PC-3 (cell line): ENCODE measurements around the gene PKNOX2. TPM values are rescaled to one million over a fixed set of nuclear protein-coding genes. Genes with fewer than 3 reads are reported as not detected.

ENCODE experiments used
- ATAC-seq: fragments of 200-7000 bp; cut with Tn5 transposase; 2 replicates; pipeline ENCODE4 v1.9.1; 2020; ENCODE audit warnings: mild to moderate bottlenecking, moderate library complexity
- BruUV-seq: library from RNA; stranded (reverse); fragments of 400-500 nt; replicated peaks from 2 replicates; lab custom pipeline; 2021; lab: Mats Ljungman, UMichigan
- CTCF ChIA-PET: fragments of 300-600 bp; sonication (Branson Sonifier 250); formaldehyde crosslinking; loops from one replicate; lab custom pipeline; 2022; ENCODE audit warnings: antibody characterized with exemption; lab: Charles Lee
- POLR2A ChIA-PET: fragments of 300-600 bp; sonication (Branson Sonifier 250); formaldehyde crosslinking; loops from one replicate; lab custom pipeline; 2022; ENCODE audit warnings: antibody characterized with exemption; ENCODE audit not compliant: unreplicated experiment; lab: Charles Lee
- DNase-seq: peaks from one replicate; pipeline ENCODE4 v3.0.0-alpha.2; 2015
- H2AFZ ChIP-seq: fragments of 300-600 bp; sonication (generic); 2 replicates; pipeline ENCODE4 v1.6.0; 2016; ENCODE audit warnings: antibody characterized with exemption, low read length
- H3F3A ChIP-seq: fragments of 300-600 bp; sonication (generic); one replicate; pipeline ENCODE4 v1.6.0; 2017; ENCODE audit warnings: antibody characterized with exemption, low read length, control low read depth, mild to moderate bottlenecking; ENCODE audit not compliant: unreplicated experiment
- H3K27ac ChIP-seq: fragments of 300-600 bp; sonication (generic); 2 replicates; pipeline ENCODE4 v1.5.1; 2016; ENCODE audit warnings: mild to moderate bottlenecking, low read length
- H3K27me3 ChIP-seq: fragments of 300-600 bp; sonication (generic); 2 replicates; pipeline ENCODE4 v1.6.1; 2016; ENCODE audit warnings: low read length, mixed read lengths
- H3K36me3 ChIP-seq: fragments of 300-600 bp; sonication (generic); 2 replicates; pipeline ENCODE4 v1.6.1; 2016; ENCODE audit warnings: low read depth, mixed run types, low read length, mixed read lengths
- H3K4me1 ChIP-seq: fragments of 300-600 bp; sonication (generic); 2 replicates; pipeline ENCODE4 v1.5.1; 2016; ENCODE audit warnings: low read length; ENCODE audit not compliant: insufficient read depth
- H3K4me2 ChIP-seq: fragments of 300-600 bp; sonication (generic); 2 replicates; pipeline ENCODE4 v1.6.0; 2016; ENCODE audit warnings: low read length
- H3K4me3 ChIP-seq: fragments of 300-600 bp; sonication (generic); 2 replicates; pipeline ENCODE4 v1.5.1; 2016; ENCODE audit warnings: mild to moderate bottlenecking, low read length, mixed read lengths
- H3K79me2 ChIP-seq: fragments of 300-600 bp; sonication (generic); 2 replicates; pipeline ENCODE4 v1.6.1; 2017; ENCODE audit warnings: low read length, mixed read lengths
- H3K9ac ChIP-seq: fragments of 300-600 bp; sonication (generic); 2 replicates; pipeline ENCODE4 v1.6.0; 2016; ENCODE audit warnings: mild to moderate bottlenecking, low read length
- H3K9me2 ChIP-seq: fragments of 300-600 bp; sonication (generic); replicated peaks from 2 replicates; pipeline ENCODE4 v1.6.1; 2016; ENCODE audit warnings: mixed run types, low read length, mixed read lengths
- H3K9me3 ChIP-seq: fragments of 300-600 bp; sonication (generic); 2 replicates; pipeline ENCODE4 v1.6.1; 2016; ENCODE audit warnings: low read length, mixed read lengths
- H4K20me1 ChIP-seq: fragments of 300-600 bp; sonication (generic); 2 replicates; pipeline ENCODE4 v1.6.1; 2016; ENCODE audit warnings: low read length, mixed read lengths
- EZH2 ChIP-seq: fragments of 300-600 bp; sonication (generic); IDR thresholded peaks from one replicate; pipeline ENCODE4 v1.6.1; 2017; ENCODE audit warnings: antibody characterized with exemption, mild to moderate bottlenecking, low read length; ENCODE audit not compliant: unreplicated experiment
- EZH2phosphoT487 ChIP-seq: fragments of 300-600 bp; sonication (generic); IDR thresholded peaks from 2 replicates; pipeline ENCODE4 v1.6.1; 2018; ENCODE audit warnings: mild to moderate bottlenecking, antibody characterized with exemption, low read length, borderline replicate concordance
- intact Hi-C: fragments of 100-400 bp; cut with micrococcal nuclease; formaldehyde crosslinking; loops from 2 replicates; pipeline ENCODE4 v1.9.0; 2023
- total RNA-seq: library from RNA; depleted of rRNA; stranded (reverse); fragments of >200 nt; gene quantifications from 2 replicates; pipeline ENCODE4 v1.2.3, GENCODE V29; 2014
- TF ChIP-seq, protein P1 (sequence below): fragments of 300-600 bp; sonication (generic); conservative IDR thresholded peaks from 2 replicates; pipeline ENCODE4 v1.5.1; 2017; ENCODE audit warnings: antibody characterized with exemption, low read depth, mild to moderate bottlenecking, low read length

PKNOX2 gene
- total RNA-seq, 1 experiment from 2014 or later, result not detected

DNA sequence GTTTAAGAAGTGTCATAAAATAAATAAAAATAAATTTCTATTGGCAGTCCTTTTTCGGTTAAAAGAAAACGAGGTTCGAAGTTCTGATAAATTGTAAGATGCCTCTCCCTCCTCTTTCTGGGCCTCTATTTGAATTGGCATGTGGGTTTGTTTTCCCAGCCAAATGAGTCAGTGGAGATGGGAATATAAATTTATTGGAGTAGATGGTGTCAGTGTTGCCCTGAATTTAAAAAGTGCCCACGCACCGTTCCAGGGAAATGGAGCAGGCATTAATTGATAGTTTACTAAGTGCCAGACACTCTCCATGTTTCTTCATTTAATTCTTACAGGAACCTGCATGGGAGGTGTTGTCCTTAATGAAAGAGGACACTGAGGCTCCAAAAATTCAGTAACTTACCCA lies 212.3 kb downstream of the PKNOX2 start:
- ChIA-PET CTCF (no interaction called here), POLR2A (no interaction called here)
- peak; percentile 48 for DNase-seq
- Histone ChIP-seq H3K36me3 (no peaks in the 10 kb centered on the region), H3K4me1 (no peaks in the 10 kb centered on the region), H3K9me3 (no peaks in the 10 kb centered on the region), H3K9ac (no peak overlapping the region), H3K4me3 (no peak overlapping the region), H4K20me1 (no peaks in the 10 kb centered on the region), H3K4me2 (no peak overlapping the region), H3F3A (no peaks in the 10 kb centered on the region), H3K79me2 (no peaks in the 10 kb centered on the region), H3K27ac (no peak overlapping the region), H3K9me2 (no peaks in the 10 kb centered on the region), H3K27me3 (peaks cover 97% of the 10 kb centered on the region), H2AFZ (no peak overlapping the region)
- intact Hi-C loops, result no loop called here
- TF ChIP-seq, protein P1, sequence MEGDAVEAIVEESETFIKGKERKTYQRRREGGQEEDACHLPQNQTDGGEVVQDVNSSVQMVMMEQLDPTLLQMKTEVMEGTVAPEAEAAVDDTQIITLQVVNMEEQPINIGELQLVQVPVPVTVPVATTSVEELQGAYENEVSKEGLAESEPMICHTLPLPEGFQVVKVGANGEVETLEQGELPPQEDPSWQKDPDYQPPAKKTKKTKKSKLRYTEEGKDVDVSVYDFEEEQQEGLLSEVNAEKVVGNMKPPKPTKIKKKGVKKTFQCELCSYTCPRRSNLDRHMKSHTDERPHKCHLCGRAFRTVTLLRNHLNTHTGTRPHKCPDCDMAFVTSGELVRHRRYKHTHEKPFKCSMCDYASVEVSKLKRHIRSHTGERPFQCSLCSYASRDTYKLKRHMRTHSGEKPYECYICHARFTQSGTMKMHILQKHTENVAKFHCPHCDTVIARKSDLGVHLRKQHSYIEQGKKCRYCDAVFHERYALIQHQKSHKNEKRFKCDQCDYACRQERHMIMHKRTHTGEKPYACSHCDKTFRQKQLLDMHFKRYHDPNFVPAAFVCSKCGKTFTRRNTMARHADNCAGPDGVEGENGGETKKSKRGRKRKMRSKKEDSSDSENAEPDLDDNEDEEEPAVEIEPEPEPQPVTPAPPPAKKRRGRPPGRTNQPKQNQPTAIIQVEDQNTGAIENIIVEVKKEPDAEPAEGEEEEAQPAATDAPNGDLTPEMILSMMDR, result no peak
- TF ChIP-seq EZH2phosphoT487 (no peak), EZH2 (no peak)
- peak; percentile 63 for ATAC-seq
- no TSS peak for BruUV-seq

DNA sequence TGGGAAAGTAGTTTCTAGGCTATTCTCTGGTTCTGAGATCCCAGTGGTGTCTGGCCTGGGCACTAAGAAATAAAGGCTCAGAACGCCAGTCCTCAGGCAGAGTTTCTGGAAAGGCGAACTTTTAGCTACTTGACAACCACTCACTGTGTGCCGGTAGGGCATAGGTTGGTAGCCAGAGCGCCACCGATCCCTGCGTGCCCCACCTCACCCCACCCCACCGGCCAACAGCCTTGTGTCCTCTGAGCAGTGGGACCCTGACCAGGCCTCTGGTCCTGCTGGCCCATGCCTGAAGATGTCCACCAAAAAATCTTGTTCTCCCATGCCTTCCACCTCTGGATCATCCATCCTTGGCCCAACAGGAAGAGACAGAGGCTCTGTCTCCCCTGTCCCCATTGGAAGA lies 213.5 kb downstream of the PKNOX2 start:
- no peak overlapping the region for H3K9ac ChIP-seq
- no peaks in the 10 kb centered on the region for H3K9me3 ChIP-seq
- H2AFZ ChIP-seq, result no peak overlapping the region
- no peak overlapping the region for H3K4me3 ChIP-seq
- ATAC-seq, result no peak
- H3K9me2 ChIP-seq, result no peaks in the 10 kb centered on the region
- intact Hi-C loops, result no loop called here
- CTCF ChIA-PET, result no interaction called here
- H3K4me1 ChIP-seq, result no peaks in the 10 kb centered on the region
- peaks cover 97% of the 10 kb centered on the region for H3K27me3 ChIP-seq
- no peaks in the 10 kb centered on the region for H3K36me3 ChIP-seq
- no peak for DNase-seq
- TF ChIP-seq, protein P1, result no peak
- no peak for TF ChIP-seq EZH2
- TF ChIP-seq EZH2phosphoT487, result no peak
- no peaks in the 10 kb centered on the region for H3K79me2 ChIP-seq
- H4K20me1 ChIP-seq, result no peaks in the 10 kb centered on the region
- BruUV-seq, result no TSS peak
- H3F3A ChIP-seq, result no peaks in the 10 kb centered on the region
- POLR2A ChIA-PET, result no interaction called here
- no peak overlapping the region for H3K27ac ChIP-seq
- no peak overlapping the region for H3K4me2 ChIP-seq

DNA sequence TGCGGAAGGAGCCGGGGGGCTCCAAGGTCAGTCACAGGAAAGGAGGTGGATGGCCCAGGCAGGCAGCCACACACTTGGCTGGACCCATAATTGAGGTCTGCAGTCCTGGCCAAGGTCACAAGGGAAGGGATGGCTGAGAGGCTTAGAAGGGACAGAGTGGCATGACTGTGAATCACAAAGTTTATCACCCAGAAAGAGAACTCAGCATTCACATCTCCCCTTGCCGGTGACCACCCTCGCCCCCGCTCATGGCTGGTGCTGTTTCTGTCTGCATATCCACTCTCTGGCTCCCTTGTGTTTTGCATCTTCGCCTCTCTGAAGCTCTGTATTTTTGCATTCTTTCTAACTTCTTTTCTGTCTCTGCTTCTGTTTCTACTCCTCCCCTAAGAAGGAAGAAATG lies 214.0 kb downstream of the PKNOX2 start:
- Histone ChIP-seq H3K9me2 (no peaks in the 10 kb centered on the region), H3K4me1 (no peaks in the 10 kb centered on the region), H3K9ac (no peak overlapping the region), H3K9me3 (no peaks in the 10 kb centered on the region), H3K4me3 (no peak overlapping the region), H3F3A (no peaks in the 10 kb centered on the region), H3K4me2 (no peak overlapping the region), H3K79me2 (no peaks in the 10 kb centered on the region), H3K27me3 (peaks cover 97% of the 10 kb centered on the region), H3K36me3 (no peaks in the 10 kb centered on the region), H2AFZ (no peak overlapping the region), H3K27ac (no peak overlapping the region), H4K20me1 (no peaks in the 10 kb centered on the region)
- DNase-seq, result no peak
- TF ChIP-seq, protein P1, result no peak
- TF ChIP-seq EZH2 (no peak), EZH2phosphoT487 (no peak)
- BruUV-seq, result no TSS peak
- intact Hi-C loops, result no loop called here
- POLR2A ChIA-PET, result no interaction called here
- no peak for ATAC-seq
- CTCF ChIA-PET, result no interaction called here
